Stimulated activated CD8-positive, alpha-beta memory T cell treated with anti-CD3 and anti-CD28 coated beads, Interleukin-7, amount 100 ng/mL, for 4 hours (primary cell): ENCODE measurements around the gene NFATC1.
"Not testable (repeated sequence)": the region's sequence is repeated elsewhere in the genome, so short reads cannot be mapped to it uniquely, and the experiment has no call there.

ENCODE experiments used
- DNase-seq, 2 donors: peaks; one replicate each; pipeline ENCODE4 v3.0.0-alpha.2; 2020; ENCODE audit warnings: low read depth in 2 of 2

NFATC1 gene

GRCh38 chr18:79476031-79476917, 80.5 kb downstream of the NFATC1 start:
- DNase-seq = no peak

- no peak for DNase-seq
These were observed 81.3 kb downstream of the NFATC1 start for GRCh38 chr18:79476918-79477571.

- DNase-seq = no peak
These were observed 82.2 kb downstream of the NFATC1 start for GRCh38 chr18:79477711-79478483.

- no peak for DNase-seq
These were observed 82.9 kb downstream of the NFATC1 start for GRCh38 chr18:79478484-79479115.

GRCh38 chr18:79479116-79479760, 83.5 kb downstream of the NFATC1 start:
- no peak for DNase-seq

- DNase-seq = no peak
These were observed 84.0 kb downstream of the NFATC1 start for GRCh38 chr18:79479761-79480161.

- no peak for DNase-seq
These were observed 84.7 kb downstream of the NFATC1 start for GRCh38 chr18:79480171-79481045.

- no peak for DNase-seq
These were observed 85.5 kb downstream of the NFATC1 start for GRCh38 chr18:79481046-79481790.

- DNase-seq = not testable (repeated sequence)
These were observed 87.7 kb downstream of the NFATC1 start for GRCh38 chr18:79483393-79483792.

- DNase-seq = no peak
These were observed 88.3 kb downstream of the NFATC1 start for GRCh38 chr18:79483971-79484491.

- no peak for DNase-seq
These were observed 89.2 kb downstream of the NFATC1 start for GRCh38 chr18:79484661-79485621.

- no peak for DNase-seq
These were observed 90.1 kb downstream of the NFATC1 start for GRCh38 chr18:79485788-79486355.

- DNase-seq = no peak
These were observed 90.8 kb downstream of the NFATC1 start for GRCh38 chr18:79486356-79487182.

GRCh38 chr18:79487183-79487800, 91.6 kb downstream of the NFATC1 start:
- no peak for DNase-seq

- no peak for DNase-seq
These were observed 92.1 kb downstream of the NFATC1 start for GRCh38 chr18:79487801-79488201.

- DNase-seq = no peak
These were observed 92.8 kb downstream of the NFATC1 start for GRCh38 chr18:79488311-79489050.
